MM.1S (cell line): ENCODE results near the gene FCHSD2.

Experiments
- DNase-seq: peaks from one replicate; pipeline ENCODE4 v3.0.0-alpha.2; 2015
- H2AFZ ChIP-seq: fragments of 300-600 bp; sonication (generic); 2 replicates; pipeline ENCODE4 v1.6.0; 2016; ENCODE audit warnings: antibody characterized with exemption, low read length
- H3F3A ChIP-seq: fragments of 300-600 bp; sonication (generic); 2 replicates; pipeline ENCODE4 v1.6.1; 2016; ENCODE audit warnings: mild to moderate bottlenecking, antibody characterized with exemption, low read length, moderate library complexity, mixed read lengths; ENCODE audit not compliant: insufficient read depth
- H3K27ac ChIP-seq: fragments of 300-600 bp; sonication (generic); 2 replicates; pipeline ENCODE4 v1.5.1; 2016; ENCODE audit warnings: mild to moderate bottlenecking, low read length
- H3K27me3 ChIP-seq: fragments of 300-600 bp; sonication (generic); replicated peaks from 2 replicates; pipeline ENCODE4 v1.6.0; 2016; ENCODE audit warnings: low read length; ENCODE audit not compliant: insufficient read depth
- H3K36me3 ChIP-seq: fragments of 300-600 bp; sonication (generic); replicated peaks from 2 replicates; pipeline ENCODE4 v1.6.1; 2016; ENCODE audit warnings: mild to moderate bottlenecking, low read length, mixed read lengths; ENCODE audit not compliant: insufficient read depth
- H3K4me1 ChIP-seq: fragments of 300-600 bp; sonication (generic); 2 replicates; pipeline ENCODE4 v1.6.1; 2016; ENCODE audit warnings: low read length, mixed read lengths
- H3K4me2 ChIP-seq: fragments of 300-600 bp; sonication (generic); 2 replicates; pipeline ENCODE4 v1.6.0; 2016; ENCODE audit warnings: low read depth, low read length
- H3K4me3 ChIP-seq: fragments of 300-600 bp; sonication (generic); 2 replicates; pipeline ENCODE4 v1.5.1; 2016; ENCODE audit warnings: low read length, mixed read lengths
- H3K79me2 ChIP-seq: fragments of 300-600 bp; sonication (generic); 2 replicates; pipeline ENCODE4 v1.6.1; 2016; ENCODE audit warnings: mixed run types, low read length, mixed read lengths
- H3K9ac ChIP-seq: fragments of 300-600 bp; sonication (generic); 2 replicates; pipeline ENCODE4 v1.6.1; 2016; ENCODE audit warnings: low read length, mixed read lengths
- H3K9me2 ChIP-seq: fragments of 300-600 bp; sonication (generic); replicated peaks from 2 replicates; pipeline ENCODE4 v1.6.1; 2016; ENCODE audit warnings: mild to moderate bottlenecking, low read length, mixed read lengths; ENCODE audit not compliant: insufficient read depth
- H3K9me3 ChIP-seq: fragments of 300-600 bp; sonication (generic); replicated peaks from 2 replicates; pipeline ENCODE4 v1.6.1; 2016; ENCODE audit warnings: mild to moderate bottlenecking, low read length, mixed read lengths; ENCODE audit not compliant: insufficient read depth
- H4K20me1 ChIP-seq: fragments of 300-600 bp; sonication (generic); 2 replicates; pipeline ENCODE4 v1.6.1; 2016; ENCODE audit warnings: mild to moderate bottlenecking, low read length, moderate library complexity, mixed read lengths; ENCODE audit not compliant: insufficient read depth
- EZH2 ChIP-seq: fragments of 300-600 bp; sonication (generic); optimal IDR thresholded peaks from 2 replicates; pipeline ENCODE3; 2017; ENCODE audit warnings: low read depth, mild to moderate bottlenecking, antibody characterized with exemption, low read length, mixed read lengths
- EZH2phosphoT487 ChIP-seq: fragments of 300-600 bp; sonication (generic); IDR thresholded peaks from 2 replicates; pipeline ENCODE4 v1.6.1; 2018; ENCODE audit warnings: antibody characterized with exemption, low read length
- TF ChIP-seq, protein P1 (sequence below): fragments of 300-600 bp; sonication (generic); IDR thresholded peaks from 2 replicates; pipeline ENCODE4 v1.5.1; 2016; ENCODE audit warnings: antibody characterized with exemption, low read length, mixed read lengths

The FCHSD2 gene

DNA sequence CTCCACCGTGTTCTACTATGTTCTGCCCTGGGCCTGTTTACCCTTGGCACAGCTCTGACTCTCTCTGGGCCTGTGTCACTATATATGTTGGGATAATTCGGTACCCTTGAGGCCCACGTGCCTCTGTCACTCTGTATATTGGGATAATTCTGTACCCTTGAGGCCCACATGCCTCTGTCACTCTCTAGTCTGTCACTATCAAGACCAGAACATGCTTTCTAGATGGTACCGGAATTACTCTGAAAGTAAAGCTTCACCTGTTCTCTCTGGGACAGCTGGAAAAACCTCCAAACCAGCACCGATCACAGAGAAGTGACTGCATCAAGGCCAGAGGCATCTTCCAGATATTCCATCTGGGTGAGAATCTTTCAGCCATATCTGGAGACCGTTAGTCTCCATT is 9.3 kb upstream of the FCHSD2 start:
- H3K4me1 ChIP-seq, result peaks cover 87% of the 10 kb centered on the region
- H2AFZ ChIP-seq, result no peak overlapping the region
- H3F3A ChIP-seq, result peaks cover 45% of the 10 kb centered on the region
- peak overlapping the region; percentile 99; the same call in 1 of the 2 replicates for H3K27ac ChIP-seq
- H3K79me2 ChIP-seq, result no peaks in the 10 kb centered on the region
- no peak for DNase-seq
- no peaks in the 10 kb centered on the region for H3K36me3 ChIP-seq
- no peaks in the 10 kb centered on the region for H4K20me1 ChIP-seq
- no peaks in the 10 kb centered on the region for H3K27me3 ChIP-seq
- no peaks in the 10 kb centered on the region for H3K9me2 ChIP-seq
- H3K9me3 ChIP-seq, result no peaks in the 10 kb centered on the region
- H3K4me3 ChIP-seq, result no peak overlapping the region
- no peak overlapping the region for H3K4me2 ChIP-seq
- TF ChIP-seq, protein P1, sequence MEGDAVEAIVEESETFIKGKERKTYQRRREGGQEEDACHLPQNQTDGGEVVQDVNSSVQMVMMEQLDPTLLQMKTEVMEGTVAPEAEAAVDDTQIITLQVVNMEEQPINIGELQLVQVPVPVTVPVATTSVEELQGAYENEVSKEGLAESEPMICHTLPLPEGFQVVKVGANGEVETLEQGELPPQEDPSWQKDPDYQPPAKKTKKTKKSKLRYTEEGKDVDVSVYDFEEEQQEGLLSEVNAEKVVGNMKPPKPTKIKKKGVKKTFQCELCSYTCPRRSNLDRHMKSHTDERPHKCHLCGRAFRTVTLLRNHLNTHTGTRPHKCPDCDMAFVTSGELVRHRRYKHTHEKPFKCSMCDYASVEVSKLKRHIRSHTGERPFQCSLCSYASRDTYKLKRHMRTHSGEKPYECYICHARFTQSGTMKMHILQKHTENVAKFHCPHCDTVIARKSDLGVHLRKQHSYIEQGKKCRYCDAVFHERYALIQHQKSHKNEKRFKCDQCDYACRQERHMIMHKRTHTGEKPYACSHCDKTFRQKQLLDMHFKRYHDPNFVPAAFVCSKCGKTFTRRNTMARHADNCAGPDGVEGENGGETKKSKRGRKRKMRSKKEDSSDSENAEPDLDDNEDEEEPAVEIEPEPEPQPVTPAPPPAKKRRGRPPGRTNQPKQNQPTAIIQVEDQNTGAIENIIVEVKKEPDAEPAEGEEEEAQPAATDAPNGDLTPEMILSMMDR, result no peak
- TF ChIP-seq EZH2phosphoT487, result no peak
- H3K9ac ChIP-seq, result no peak overlapping the region

DNA sequence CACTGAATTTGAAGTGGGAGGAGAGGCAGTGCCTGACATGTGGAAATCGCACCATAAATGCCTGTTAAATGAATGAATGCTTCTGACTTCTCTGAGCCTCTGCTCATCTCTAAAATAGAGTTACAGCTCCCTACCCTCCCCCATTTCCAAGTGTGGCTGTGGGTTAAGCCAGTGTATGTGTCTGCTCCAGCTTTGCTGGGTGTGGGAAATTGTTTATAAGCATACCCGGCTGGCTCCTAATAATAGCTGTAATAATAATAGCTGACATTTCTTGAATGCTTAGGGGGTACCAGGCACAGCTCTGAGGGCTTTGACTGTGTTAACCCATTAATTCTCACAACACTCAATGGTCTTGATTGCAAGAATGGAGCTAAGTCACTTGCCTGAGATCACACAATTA is 7.0 kb upstream of the FCHSD2 start:
- peaks cover 22% of the 10 kb centered on the region for H3F3A ChIP-seq
- H3K27me3 ChIP-seq, result no peaks in the 10 kb centered on the region
- H3K9me3 ChIP-seq, result no peaks in the 10 kb centered on the region
- H4K20me1 ChIP-seq, result no peaks in the 10 kb centered on the region
- H3K4me2 ChIP-seq, result no peak overlapping the region
- H3K4me3 ChIP-seq, result no peak overlapping the region
- H2AFZ ChIP-seq, result no peak overlapping the region
- H3K36me3 ChIP-seq, result no peaks in the 10 kb centered on the region
- no peak for DNase-seq
- H3K79me2 ChIP-seq, result no peaks in the 10 kb centered on the region
- TF ChIP-seq, protein P1, result no peak
- TF ChIP-seq EZH2 (no peak), EZH2phosphoT487 (no peak)
- H3K27ac ChIP-seq, result no peak overlapping the region
- no peak overlapping the region for H3K9ac ChIP-seq
- H3K4me1 ChIP-seq, result peaks cover 66% of the 10 kb centered on the region
- H3K9me2 ChIP-seq, result no peaks in the 10 kb centered on the region

DNA sequence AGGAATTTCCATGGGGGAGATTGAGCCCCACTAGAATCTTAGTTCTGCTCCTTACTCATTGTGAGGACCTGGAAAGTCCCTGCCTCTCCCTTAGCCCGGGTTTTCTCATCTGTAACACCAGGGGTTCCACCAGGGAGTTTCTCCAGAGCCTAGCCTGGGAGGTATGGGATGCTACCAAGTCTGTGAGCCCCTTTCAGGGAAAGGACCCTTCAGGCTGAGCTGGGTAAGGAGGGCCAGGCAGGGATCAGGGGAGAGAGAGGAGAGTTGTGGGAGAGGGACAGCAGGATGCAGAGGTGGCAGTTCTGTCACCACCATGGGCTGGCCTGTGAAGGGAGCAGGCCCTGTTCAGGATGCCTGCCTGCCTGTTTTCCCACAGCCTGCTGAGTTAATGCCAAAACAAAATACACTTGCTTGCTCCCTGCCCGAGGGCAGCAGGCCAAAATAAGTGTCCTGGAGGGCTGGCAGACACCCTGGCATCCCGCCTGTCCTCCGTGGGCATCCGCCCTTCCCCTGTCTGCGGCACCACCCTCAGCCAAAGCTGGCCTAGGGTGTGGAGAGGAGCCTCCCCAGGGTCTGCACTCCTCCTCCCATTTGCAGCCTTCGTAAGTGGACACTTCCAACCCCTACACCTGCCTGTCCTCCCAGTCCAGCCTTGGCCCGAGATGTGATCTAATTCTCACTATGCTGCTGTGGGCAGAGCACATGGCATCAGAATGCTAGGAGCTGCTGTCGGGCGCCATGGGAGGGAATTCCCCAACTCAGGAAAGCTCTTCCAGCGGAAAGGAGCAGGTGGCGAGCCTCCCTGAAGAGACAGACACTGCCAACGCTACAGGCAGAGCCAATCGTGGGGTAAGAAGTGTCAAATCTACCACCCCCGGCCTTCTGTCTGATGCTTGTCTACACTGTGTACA is 5.9 kb upstream of the FCHSD2 start:
- no peaks in the 10 kb centered on the region for H4K20me1 ChIP-seq
- no peak overlapping the region for H3K4me2 ChIP-seq
- no peaks in the 10 kb centered on the region for H3K9me3 ChIP-seq
- no peak for TF ChIP-seq EZH2
- TF ChIP-seq EZH2phosphoT487, result no peak
- TF ChIP-seq, protein P1, result no peak
- no peak overlapping the region for H3K27ac ChIP-seq
- H3K4me1 ChIP-seq, result peaks cover 66% of the 10 kb centered on the region
- H3K27me3 ChIP-seq, result no peaks in the 10 kb centered on the region
- no peak overlapping the region for H3K9ac ChIP-seq
- H3K4me3 ChIP-seq, result no peak overlapping the region
- no peaks in the 10 kb centered on the region for H3K9me2 ChIP-seq
- DNase-seq, result no peak
- H3K79me2 ChIP-seq, result no peaks in the 10 kb centered on the region
- peaks cover 22% of the 10 kb centered on the region for H3F3A ChIP-seq
- no peaks in the 10 kb centered on the region for H3K36me3 ChIP-seq
- H2AFZ ChIP-seq, result no peak overlapping the region
